ENCODE data around the gene GPER1.

DNA sequence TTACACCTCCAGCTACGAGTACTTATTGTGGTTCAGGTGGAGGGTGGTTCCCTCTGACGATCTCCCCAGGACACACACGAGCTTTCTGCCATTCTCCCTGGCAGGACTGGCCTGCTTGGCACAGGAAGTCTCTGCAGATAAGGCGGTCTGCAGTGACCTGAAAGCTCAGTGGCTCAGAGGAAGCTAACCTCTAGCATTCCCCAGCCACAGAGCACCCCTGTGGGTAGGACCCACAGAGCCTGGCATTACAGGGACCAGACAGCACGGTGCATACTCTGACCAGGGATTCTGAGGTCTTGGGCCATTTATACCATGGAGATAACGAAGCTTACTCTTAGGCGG is 45.5 kb upstream of the GPER1 start:
- no peak for TF ChIP-seq ZNF274 (IDR thresholded peaks at IDR 0.05; ENCODE audit: low read depth, low read length)
- TF ChIP-seq YY1 (IDR thresholded peaks at IDR 0.05; ENCODE audit: insufficient read depth, insufficient read length), result no peak
- no peak for TF ChIP-seq SUZ12 (IDR thresholded peaks at IDR 0.05; ENCODE audit: extremely low read depth, insufficient read depth, insufficient read length)

Data from NT2/D1 (cell line).